BLaER1 treated with 17β-estradiol and CSF1 and Interleukin-3, amounts not matched to agents 10 nM and 100 nM (cell line): Measurements from ENCODE around the gene NOP56.
A peak's percentile ranks its signal among the peaks of the same experiment; 100 is the strongest.

Experiments used
- H3K27ac ChIP-seq, 11 experiments: shearing (Covaris generic); formaldehyde crosslinking; 2 replicates each; pipeline ENCODE4 v1.8.1; 2022
- H3K27me3 ChIP-seq, 11 experiments: shearing (Covaris generic); formaldehyde crosslinking; 2 replicates each; pipeline ENCODE4 v1.8.1; 2022
- H3K36me3 ChIP-seq, 11 experiments: shearing (Covaris generic); formaldehyde crosslinking; 2 replicates each; pipeline ENCODE4 v1.8.1; 2022
- H3K4me1 ChIP-seq, 10 experiments: shearing (Covaris generic); formaldehyde crosslinking; 2 replicates each; pipeline ENCODE4 v1.8.1; 2022
- H3K4me2 ChIP-seq, 11 experiments: shearing (Covaris generic); formaldehyde crosslinking; 2 replicates each; pipeline ENCODE4 v1.8.1; 2022
- H3K4me3 ChIP-seq, 10 experiments: shearing (Covaris generic); formaldehyde crosslinking; 2 replicates each; pipeline ENCODE4 v1.8.1; 2022
- H3K9ac ChIP-seq, 11 experiments: shearing (Covaris generic); formaldehyde crosslinking; 2 replicates each; pipeline ENCODE4 v1.8.1; 2022
- H3K9me3 ChIP-seq, 11 experiments: shearing (Covaris generic); formaldehyde crosslinking; replicated peaks in 1 of 11; 2 replicates each; pipeline ENCODE4 v1.8.1; 2022
- H4K20me1 ChIP-seq, 11 experiments: shearing (Covaris generic); formaldehyde crosslinking; 2 replicates each; pipeline ENCODE4 v1.8.1; 2022
- Cebpa-rat ChIP-seq, 11 experiments: shearing (Covaris generic); IDR thresholded peaks; 2 replicates each; pipeline ENCODE4 v1.8.1; 2022

Gene NOP56

DNA sequence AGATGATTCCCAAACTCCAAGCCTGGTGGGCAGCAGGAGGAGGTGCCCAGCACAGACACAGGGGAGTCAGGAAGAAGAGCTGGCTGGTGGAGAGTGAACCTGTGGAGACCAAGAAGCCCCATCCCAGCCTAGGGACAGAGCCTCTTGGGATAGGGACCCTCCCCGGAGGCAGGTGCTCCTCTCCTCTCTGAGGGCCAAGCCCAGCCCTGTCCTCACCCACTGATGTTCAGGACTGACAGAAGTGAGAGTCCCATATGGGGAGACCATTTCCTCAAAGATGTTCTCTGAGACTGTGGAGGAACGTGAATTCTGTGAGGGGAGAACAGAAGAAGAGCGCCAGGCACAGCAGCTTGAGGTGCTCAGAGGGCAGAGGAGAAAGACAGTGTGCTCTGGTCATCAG, 37.8 kb downstream of the NOP56 start:
- Histone ChIP-seq H3K27ac (no peak overlapping the region), H3K36me3 (no peaks in the 10 kb centered on the region), H3K4me2 (peak overlapping the region in 4 of 11 experiments; percentile 68 to 90 (median 88); a peak in 3 of 22 replicates), H3K4me3 (no peak overlapping the region), H4K20me1 (peaks cover 0 to 18% (median 8%) of the 10 kb centered on the region in 11 experiments; a peak in 9 of 22 replicates), H3K27me3 (peaks cover 11 to 39% (median 29%) of the 10 kb centered on the region in 11 experiments; a peak in 21 of 22 replicates), H3K9me3 (no peaks in the 10 kb centered on the region), H3K4me1 (peaks cover 14 to 59% (median 52%) of the 10 kb centered on the region in 10 experiments), H3K9ac (no peak overlapping the region)
- TF ChIP-seq Cebpa-rat (IDR thresholded peaks at IDR 0.05): no peak

DNA sequence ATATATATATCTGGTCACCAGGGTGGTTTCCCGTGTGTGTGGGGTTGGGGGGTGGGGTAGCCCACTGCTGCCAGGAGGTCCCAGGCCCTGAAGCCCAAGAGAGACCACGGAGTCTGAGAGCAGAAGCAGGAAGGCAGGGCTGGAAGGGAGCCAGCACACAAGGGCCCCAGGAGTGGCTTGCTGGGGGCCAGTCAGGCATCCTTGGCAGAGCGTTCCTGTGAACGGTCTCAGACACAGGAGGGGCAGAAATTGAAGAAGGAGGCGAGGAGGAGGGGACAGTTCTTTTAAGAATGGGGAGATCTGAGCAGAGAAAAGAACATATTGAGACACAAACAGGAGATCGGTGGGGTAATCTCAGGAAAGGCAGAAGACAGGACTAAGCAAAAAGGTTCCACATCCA, 38.3 kb downstream of the NOP56 start:
- Histone ChIP-seq H3K27ac (no peak overlapping the region), H3K27me3 (peaks cover 11 to 41% (median 29%) of the 10 kb centered on the region in 11 experiments; a peak in 21 of 22 replicates), H3K4me2 (peak overlapping the region in 5 of 11 experiments; percentile 68 to 90 (median 87); a peak in 7 of 22 replicates), H3K9me3 (no peaks in the 10 kb centered on the region), H4K20me1 (peaks cover 0 to 23% (median 8%) of the 10 kb centered on the region in 11 experiments; a peak in 9 of 22 replicates), H3K9ac (peak overlapping the region in 3 of 11 experiments; percentile 5 to 82 (median 24); a peak in 2 of 22 replicates), H3K4me1 (peaks cover 10 to 62% (median 53%) of the 10 kb centered on the region in 10 experiments; a peak in 19 of 20 replicates), H3K4me3 (no peak overlapping the region), H3K36me3 (no peaks in the 10 kb centered on the region)
- TF ChIP-seq Cebpa-rat (IDR thresholded peaks at IDR 0.05): no peak

DNA sequence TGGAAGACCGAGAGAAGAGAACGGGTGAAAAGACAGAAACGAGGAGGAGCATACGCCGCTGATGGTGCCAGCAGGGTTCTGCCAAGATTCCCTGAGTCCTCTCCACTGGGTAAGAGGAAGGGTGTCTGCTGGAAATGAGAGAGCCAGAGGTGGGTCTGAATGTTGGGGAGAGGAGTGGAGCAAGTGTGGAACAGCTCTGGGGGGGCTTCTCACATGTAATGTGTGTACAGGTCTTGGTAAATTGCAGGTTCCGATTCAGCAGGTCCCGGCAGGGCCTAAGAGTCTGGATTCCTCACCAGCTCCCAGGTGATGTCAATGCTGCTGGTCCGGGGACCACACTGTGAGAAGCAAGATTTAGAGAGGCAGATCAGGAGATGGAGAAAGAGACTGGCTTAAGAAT, 38.7 kb downstream of the NOP56 start:
- peaks cover 11 to 41% (median 29%) of the 10 kb centered on the region in 11 experiments; a peak in 21 of 22 replicates for H3K27me3 ChIP-seq
- no peak for TF ChIP-seq Cebpa-rat (IDR thresholded peaks at IDR 0.05)
- peaks cover 0 to 27% (median 8%) of the 10 kb centered on the region in 11 experiments; a peak in 9 of 22 replicates for H4K20me1 ChIP-seq
- no peak overlapping the region for H3K4me3 ChIP-seq
- H3K27ac ChIP-seq: no peak overlapping the region
- H3K9me3 ChIP-seq: no peaks in the 10 kb centered on the region
- H3K36me3 ChIP-seq: no peaks in the 10 kb centered on the region
- peak overlapping the region in 5 of 11 experiments; percentile 68 to 90 (median 87); a peak in 7 of 22 replicates for H3K4me2 ChIP-seq
- peak overlapping the region in 3 of 11 experiments; percentile 5 to 82 (median 24); a peak in 2 of 22 replicates for H3K9ac ChIP-seq
- peaks cover 10 to 66% (median 57%) of the 10 kb centered on the region in 10 experiments; a peak in 19 of 20 replicates for H3K4me1 ChIP-seq

DNA sequence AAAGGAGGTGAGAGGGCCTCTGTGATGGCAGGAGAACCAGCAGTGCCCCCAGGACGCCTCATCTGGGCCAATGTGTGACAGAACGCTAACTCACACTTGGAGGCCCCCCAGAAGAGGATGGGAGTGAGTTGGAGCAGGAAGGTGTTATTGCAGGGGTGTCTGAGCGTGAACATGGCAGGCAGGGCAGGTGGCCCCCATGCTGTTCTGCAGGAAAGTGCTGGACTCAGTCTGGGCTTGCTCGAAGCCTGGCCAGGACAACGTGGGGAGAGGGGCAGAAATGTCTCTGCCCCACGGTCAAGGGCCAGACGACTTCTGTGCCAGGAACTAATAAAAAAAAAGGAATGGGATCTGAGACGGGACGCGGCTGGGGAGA, 39.2 kb downstream of the NOP56 start:
- Histone ChIP-seq H3K4me2 (peak overlapping the region; percentile 68 to 93 (median 80); a peak in 20 of 22 replicates), H3K36me3 (no peaks in the 10 kb centered on the region), H3K9ac (peak overlapping the region in 5 of 11 experiments; percentile 76 to 84 (median 78); a peak in 8 of 22 replicates), H3K4me3 (peak overlapping the region in 8 of 10 experiments; percentile 60 to 77 (median 70); a peak in 8 of 20 replicates), H3K27ac (no peak overlapping the region), H3K27me3 (peaks cover 11 to 41% (median 29%) of the 10 kb centered on the region in 11 experiments; a peak in 21 of 22 replicates), H3K9me3 (no peaks in the 10 kb centered on the region), H4K20me1 (peaks cover 0 to 27% (median 8%) of the 10 kb centered on the region in 11 experiments; a peak in 9 of 22 replicates), H3K4me1 (peaks cover 10 to 66% (median 57%) of the 10 kb centered on the region in 10 experiments; a peak in 19 of 20 replicates)
- no peak for TF ChIP-seq Cebpa-rat (IDR thresholded peaks at IDR 0.05)

DNA sequence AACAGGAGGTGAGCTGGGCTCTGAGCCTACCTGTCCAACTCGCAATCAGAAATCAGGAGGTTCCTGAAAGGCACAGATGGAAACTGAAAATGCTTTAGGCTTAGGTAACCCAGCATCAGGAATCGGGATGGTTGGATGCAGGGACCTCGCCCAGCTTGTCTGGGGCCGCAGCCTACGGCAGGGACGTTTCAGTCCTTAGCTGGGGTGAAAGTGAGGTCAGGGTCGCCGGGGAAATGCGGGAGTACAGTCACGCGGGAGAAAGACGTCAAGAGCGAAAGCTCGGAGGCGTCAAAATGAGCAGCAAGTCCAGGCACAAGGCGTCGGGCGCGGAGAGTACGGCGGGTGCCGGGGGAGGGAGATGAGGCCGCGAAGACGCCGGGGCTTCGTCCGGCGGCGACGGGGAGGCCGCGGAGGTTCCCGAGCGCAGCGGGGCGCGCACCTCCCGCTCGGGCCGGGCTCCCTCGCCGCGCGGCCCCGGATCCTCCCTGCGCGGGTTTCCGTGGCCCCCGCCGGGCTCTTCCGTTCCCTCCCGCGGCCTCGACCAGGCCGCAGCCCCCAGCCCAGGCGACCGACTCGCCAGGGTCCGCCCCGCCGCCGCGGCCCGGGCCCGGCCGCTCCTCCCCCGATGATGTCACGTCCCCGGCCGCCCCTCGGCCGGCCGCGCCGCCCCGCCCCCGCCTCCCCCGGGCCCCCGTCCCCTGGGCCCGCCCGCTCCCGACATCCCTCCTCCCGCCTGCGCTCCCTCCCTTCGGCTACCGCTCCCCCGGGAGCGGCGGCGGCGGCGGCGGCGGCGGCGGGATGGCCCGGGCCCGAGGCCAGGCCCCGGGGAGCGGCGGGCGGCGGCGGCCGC, 39.8 kb downstream of the NOP56 start, which contains the start of gene EBF4:
Gene EBF4, plus strand, starts transcription at position 745 of the 850 bp plus-strand sequence. CDS start 866 bp downstream, outside the sequence.
- peaks cover 10 to 69% (median 58%) of the 10 kb centered on the region in 10 experiments; a peak in 19 of 20 replicates for H3K4me1 ChIP-seq
- H3K27me3 ChIP-seq: peaks cover 11 to 41% (median 29%) of the 10 kb centered on the region in 11 experiments; a peak in 21 of 22 replicates
- no peaks in the 10 kb centered on the region for H3K36me3 ChIP-seq
- peak within 1 kb of the TSS; percentile 60 to 84 (median 73) for H3K9ac ChIP-seq
- H3K9me3 ChIP-seq: no peaks in the 10 kb centered on the region
- H3K4me3 ChIP-seq: peak within 1 kb of the TSS; percentile 59 to 77 (median 67)
- peaks cover 0 to 27% (median 8%) of the 10 kb centered on the region in 11 experiments; a peak in 9 of 22 replicates for H4K20me1 ChIP-seq
- H3K27ac ChIP-seq: peak within 1 kb of the TSS in 10 of 11 experiments; percentile 42 to 74 (median 64); a peak in 18 of 22 replicates
- H3K4me2 ChIP-seq: peak within 1 kb of the TSS; percentile 68 to 93 (median 87)
- TF ChIP-seq Cebpa-rat (IDR thresholded peaks at IDR 0.05): no peak

DNA sequence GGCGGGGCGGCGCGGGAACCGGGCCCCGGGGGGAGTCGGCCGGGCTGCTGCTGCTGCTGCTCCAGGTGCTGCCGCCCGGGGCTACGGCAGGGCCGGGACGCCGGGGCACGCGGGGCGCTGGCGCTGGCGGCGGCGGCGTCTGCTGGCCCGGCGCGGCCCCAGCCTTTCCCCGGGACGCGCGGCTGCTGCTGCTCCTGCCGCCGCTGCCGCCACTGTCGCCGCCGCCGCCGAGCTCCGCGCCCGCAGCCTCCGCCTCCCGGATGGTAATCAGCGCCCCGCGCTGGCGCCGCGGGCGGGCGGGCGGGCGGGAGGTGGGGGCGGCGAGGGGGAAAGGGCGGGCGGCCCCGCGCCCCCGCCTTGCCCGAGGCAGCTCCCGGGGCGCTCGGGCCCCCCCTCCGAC, 40.5 kb downstream of the NOP56 start:
- peak overlapping the region; percentile 59 to 77 (median 67) for H3K4me3 ChIP-seq

DNA sequence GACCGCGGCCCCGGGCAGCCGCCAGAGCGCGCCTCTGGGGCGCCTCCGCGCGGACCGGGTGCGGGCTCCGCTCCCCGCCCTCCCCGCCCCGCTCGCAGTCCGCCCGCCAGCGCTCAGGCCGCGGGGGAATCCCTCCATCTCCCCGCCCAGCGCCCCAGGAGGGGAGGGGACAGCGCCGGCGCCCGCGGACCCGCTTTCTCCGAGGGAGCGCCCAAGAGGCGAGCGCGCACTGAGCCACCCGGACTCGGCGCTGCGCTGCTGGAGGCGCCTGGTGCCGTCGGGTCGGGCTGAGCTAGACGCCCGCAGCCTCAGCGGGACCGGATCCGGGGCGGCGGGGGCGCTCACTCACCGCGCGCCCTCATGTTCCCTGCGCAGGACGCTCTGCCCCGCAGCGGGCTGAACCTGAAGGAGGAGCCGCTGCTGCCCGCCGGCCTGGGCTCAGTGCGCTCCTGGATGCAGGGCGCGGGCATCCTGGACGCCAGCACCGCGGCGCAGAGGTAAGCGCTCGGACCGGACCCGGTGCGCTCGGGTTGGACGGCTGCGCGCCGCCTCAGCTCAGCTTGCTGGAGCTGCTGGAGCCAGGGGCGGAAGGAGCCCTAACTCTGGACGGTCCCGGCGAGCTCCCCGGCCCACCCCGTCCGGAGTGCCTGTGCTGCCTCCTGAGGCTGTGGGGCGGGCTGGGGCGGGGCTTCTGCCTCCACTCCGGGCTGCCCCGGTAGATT, 41.0 kb downstream of the NOP56 start:
- TF ChIP-seq Cebpa-rat (IDR thresholded peaks at IDR 0.05): no peak
- H3K9ac ChIP-seq: peak overlapping the region in 9 of 11 experiments; percentile 15 to 84 (median 51); a peak in 16 of 22 replicates
- H3K4me1 ChIP-seq: peaks cover 0 to 68% (median 56%) of the 10 kb centered on the region in 10 experiments; a peak in 19 of 20 replicates
- H4K20me1 ChIP-seq: peaks cover 0 to 31% (median 8%) of the 10 kb centered on the region in 11 experiments; a peak in 9 of 22 replicates
- H3K27ac ChIP-seq: no peak overlapping the region; a peak in 1 of 22 replicates
- H3K36me3 ChIP-seq: no peaks in the 10 kb centered on the region
- peak overlapping the region; percentile 59 to 77 (median 67) for H3K4me3 ChIP-seq
- H3K9me3 ChIP-seq: no peaks in the 10 kb centered on the region
- peak overlapping the region; percentile 57 to 90 (median 80) for H3K4me2 ChIP-seq
- H3K27me3 ChIP-seq: peaks cover 11 to 41% (median 29%) of the 10 kb centered on the region in 11 experiments; a peak in 21 of 22 replicates

More for the DNA sequence above, 40.5 kb downstream of the NOP56 start:
- Histone ChIP-seq H3K27me3 (peaks cover 11 to 41% (median 29%) of the 10 kb centered on the region in 11 experiments; a peak in 21 of 22 replicates), H3K4me2 (peak overlapping the region; percentile 63 to 90 (median 83); a peak in 21 of 22 replicates), H3K27ac (peak overlapping the region in 9 of 11 experiments; percentile 32 to 70 (median 64); a peak in 12 of 22 replicates), H3K36me3 (no peaks in the 10 kb centered on the region), H4K20me1 (peaks cover 0 to 27% (median 8%) of the 10 kb centered on the region in 11 experiments; a peak in 9 of 22 replicates), H3K9ac (peak overlapping the region; percentile 60 to 84 (median 73); a peak in 20 of 22 replicates), H3K9me3 (no peaks in the 10 kb centered on the region), H3K4me1 (peaks cover 4 to 68% (median 56%) of the 10 kb centered on the region in 10 experiments; a peak in 19 of 20 replicates)
- no peak for TF ChIP-seq Cebpa-rat (IDR thresholded peaks at IDR 0.05)
